ENCODE data around the gene METTL3. TPM values are rescaled to one million over a fixed set of nuclear protein-coding genes. Genes with fewer than 3 reads are reported as not detected.
A peak's percentile ranks its signal among the peaks of the same experiment; 100 is the strongest.

Gene METTL3
- total and polyA plus RNA-seq, 2 of the 13 experiments (the other 11 are each of a cell fraction or from before 2014, with no cell fraction given) = 123 to 130 TPM

DNA sequence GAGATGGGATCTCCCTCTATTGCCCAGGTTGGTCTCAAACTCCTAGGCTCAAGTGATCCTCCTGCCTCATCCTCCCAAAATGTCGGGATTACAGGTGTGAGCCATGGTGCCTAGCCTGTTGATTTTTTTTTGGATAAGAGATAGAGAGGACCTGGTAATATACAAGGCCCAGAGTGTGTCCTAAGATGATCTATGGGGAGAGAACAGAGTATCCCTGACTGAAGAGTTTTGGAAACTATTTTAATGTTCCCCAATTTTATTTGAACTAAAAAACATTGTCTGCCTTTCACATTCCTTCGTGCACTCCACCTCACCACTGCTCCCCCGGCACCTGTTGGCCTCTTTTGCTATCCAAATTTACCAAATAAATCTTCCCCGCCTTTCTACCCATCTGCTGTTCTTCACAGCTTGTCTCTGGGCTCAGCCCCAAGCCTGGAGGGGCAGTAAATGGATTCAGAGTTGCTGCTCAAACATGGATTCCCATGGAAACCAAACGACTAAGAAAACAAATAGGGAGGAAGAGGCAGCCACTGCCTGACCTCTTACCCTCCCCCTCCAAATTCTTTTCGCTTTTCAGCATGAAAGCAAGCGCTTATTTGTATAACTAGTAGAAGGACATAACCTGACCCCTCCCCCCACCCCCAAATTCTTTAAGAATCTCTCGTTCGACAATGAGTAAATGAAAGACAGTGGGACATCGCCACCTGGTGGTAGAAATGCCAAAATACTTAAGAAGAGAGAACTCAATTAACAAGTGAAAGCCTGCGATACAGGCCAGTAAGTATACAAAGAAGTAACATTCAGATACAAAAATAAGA lies 46.2 kb upstream of the METTL3 start (continued):
- TF ChIP-seq NCOR1 (IDR thresholded peaks at IDR 0.05; ENCODE audit: borderline replicate concordance, low read length) (peak; percentile 62; the same call in 1 of the 2 replicates), ZBTB20 (CRISPR knock-in tag; IDR thresholded peaks at IDR 0.05; ENCODE audit: borderline replicate concordance, low read depth) (peak; percentile 73; the same call in 1 of the 2 replicates), CHD2 (IDR thresholded peaks at IDR 0.05; ENCODE audit: low read depth, low read length) (peak; percentile 76; the same call in 1 of the 2 replicates), MED13 (CRISPR knock-in tag; IDR thresholded peaks at IDR 0.05) (peak; percentile 55; the same call in 1 of the 2 replicates), RFX5 (IDR thresholded peaks at IDR 0.05; ENCODE audit: low read depth, low read length) (peak; percentile 8; the same call in 1 of the 2 replicates), ZNF292 (CRISPR knock-in tag; IDR thresholded peaks at IDR 0.05; ENCODE audit: borderline replicate concordance, low read depth) (peak; percentile 57; the same call in 1 of the 2 replicates), ZNF792 (CRISPR knock-in tag; IDR thresholded peaks at IDR 0.05) (peak; percentile 31; the same call in 1 of the 2 replicates), PHF21A (CRISPR knock-in tag; IDR thresholded peaks at IDR 0.05) (peak; percentile 77; the same call in 1 of the 2 replicates), PRPF4 (IDR thresholded peaks at IDR 0.05; ENCODE audit: low read depth, low read length, poor library complexity, severe bottlenecking) (peak; percentile 93), ZFX (CRISPR knock-in tag; IDR thresholded peaks at IDR 0.05; ENCODE audit: low read depth) (peak; percentile 25; the same call in 1 of the 2 replicates), ZNF331 (CRISPR knock-in tag; IDR thresholded peaks at IDR 0.05) (peak; percentile 79), SATB2 (CRISPR knock-in tag; IDR thresholded peaks at IDR 0.05) (0 out of 2 replicates have a peak, but pooled peaks have one; percentile 31), HNRNPUL1 (IDR thresholded peaks at IDR 0.05; ENCODE audit: low read depth, low read length) (no peak), KAT2B (IDR thresholded peaks at IDR 0.05; ENCODE audit: borderline replicate concordance, low read depth, low read length) (no peak)
- TF ChIP-seq, protein P1, sequence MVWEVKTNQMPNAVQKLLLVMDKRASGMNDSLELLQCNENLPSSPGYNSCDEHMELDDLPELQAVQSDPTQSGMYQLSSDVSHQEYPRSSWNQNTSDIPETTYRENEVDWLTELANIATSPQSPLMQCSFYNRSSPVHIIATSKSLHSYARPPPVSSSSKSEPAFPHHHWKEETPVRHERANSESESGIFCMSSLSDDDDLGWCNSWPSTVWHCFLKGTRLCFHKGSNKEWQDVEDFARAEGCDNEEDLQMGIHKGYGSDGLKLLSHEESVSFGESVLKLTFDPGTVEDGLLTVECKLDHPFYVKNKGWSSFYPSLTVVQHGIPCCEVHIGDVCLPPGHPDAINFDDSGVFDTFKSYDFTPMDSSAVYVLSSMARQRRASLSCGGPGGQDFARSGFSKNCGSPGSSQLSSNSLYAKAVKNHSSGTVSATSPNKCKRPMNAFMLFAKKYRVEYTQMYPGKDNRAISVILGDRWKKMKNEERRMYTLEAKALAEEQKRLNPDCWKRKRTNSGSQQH (CRISPR knock-in tag; IDR thresholded peaks at IDR 0.05; ENCODE audit: low read depth) = 0 out of 2 replicates have a peak, but pooled peaks have one; percentile 88
- TF ChIP-seq, protein P2, sequence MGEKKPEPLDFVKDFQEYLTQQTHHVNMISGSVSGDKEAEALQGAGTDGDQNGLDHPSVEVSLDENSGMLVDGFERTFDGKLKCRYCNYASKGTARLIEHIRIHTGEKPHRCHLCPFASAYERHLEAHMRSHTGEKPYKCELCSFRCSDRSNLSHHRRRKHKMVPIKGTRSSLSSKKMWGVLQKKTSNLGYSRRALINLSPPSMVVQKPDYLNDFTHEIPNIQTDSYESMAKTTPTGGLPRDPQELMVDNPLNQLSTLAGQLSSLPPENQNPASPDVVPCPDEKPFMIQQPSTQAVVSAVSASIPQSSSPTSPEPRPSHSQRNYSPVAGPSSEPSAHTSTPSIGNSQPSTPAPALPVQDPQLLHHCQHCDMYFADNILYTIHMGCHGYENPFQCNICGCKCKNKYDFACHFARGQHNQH (CRISPR knock-in tag; IDR thresholded peaks at IDR 0.05) = peak; percentile 65; the same call in 1 of the 2 replicates
- TF ChIP-seq, protein P3, sequence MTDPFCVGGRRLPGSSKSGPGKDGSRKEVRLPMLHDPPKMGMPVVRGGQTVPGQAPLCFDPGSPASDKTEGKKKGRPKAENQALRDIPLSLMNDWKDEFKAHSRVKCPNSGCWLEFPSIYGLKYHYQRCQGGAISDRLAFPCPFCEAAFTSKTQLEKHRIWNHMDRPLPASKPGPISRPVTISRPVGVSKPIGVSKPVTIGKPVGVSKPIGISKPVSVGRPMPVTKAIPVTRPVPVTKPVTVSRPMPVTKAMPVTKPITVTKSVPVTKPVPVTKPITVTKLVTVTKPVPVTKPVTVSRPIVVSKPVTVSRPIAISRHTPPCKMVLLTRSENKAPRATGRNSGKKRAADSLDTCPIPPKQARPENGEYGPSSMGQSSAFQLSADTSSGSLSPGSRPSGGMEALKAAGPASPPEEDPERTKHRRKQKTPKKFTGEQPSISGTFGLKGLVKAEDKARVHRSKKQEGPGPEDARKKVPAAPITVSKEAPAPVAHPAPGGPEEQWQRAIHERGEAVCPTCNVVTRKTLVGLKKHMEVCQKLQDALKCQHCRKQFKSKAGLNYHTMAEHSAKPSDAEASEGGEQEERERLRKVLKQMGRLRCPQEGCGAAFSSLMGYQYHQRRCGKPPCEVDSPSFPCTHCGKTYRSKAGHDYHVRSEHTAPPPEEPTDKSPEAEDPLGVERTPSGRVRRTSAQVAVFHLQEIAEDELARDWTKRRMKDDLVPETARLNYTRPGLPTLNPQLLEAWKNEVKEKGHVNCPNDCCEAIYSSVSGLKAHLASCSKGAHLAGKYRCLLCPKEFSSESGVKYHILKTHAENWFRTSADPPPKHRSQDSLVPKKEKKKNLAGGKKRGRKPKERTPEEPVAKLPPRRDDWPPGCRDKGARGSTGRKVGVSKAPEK (CRISPR knock-in tag; IDR thresholded peaks at IDR 0.05; ENCODE audit: borderline replicate concordance) = peak; percentile 16; the same call in 1 of the 2 replicates
- TF ChIP-seq, protein P4, sequence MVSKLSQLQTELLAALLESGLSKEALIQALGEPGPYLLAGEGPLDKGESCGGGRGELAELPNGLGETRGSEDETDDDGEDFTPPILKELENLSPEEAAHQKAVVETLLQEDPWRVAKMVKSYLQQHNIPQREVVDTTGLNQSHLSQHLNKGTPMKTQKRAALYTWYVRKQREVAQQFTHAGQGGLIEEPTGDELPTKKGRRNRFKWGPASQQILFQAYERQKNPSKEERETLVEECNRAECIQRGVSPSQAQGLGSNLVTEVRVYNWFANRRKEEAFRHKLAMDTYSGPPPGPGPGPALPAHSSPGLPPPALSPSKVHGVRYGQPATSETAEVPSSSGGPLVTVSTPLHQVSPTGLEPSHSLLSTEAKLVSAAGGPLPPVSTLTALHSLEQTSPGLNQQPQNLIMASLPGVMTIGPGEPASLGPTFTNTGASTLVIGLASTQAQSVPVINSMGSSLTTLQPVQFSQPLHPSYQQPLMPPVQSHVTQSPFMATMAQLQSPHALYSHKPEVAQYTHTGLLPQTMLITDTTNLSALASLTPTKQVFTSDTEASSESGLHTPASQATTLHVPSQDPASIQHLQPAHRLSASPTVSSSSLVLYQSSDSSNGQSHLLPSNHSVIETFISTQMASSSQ (IDR thresholded peaks at IDR 0.05; ENCODE audit: low read depth) = 0 out of 2 replicates have a peak, but pooled peaks have one; percentile 13
- TF ChIP-seq, protein P4 (CRISPR knock-in tag; IDR thresholded peaks at IDR 0.05; ENCODE audit: borderline replicate concordance) = no peak; the same call in 1 of the 2 replicates
